Immature natural killer cell (primary cell): ENCODE results near the gene ZNF256. TPM values are rescaled to one million over a fixed set of nuclear protein-coding genes. Genes with fewer than 3 reads are reported as not detected.

Experiments used
- DNase-seq, 3 donors: peaks; one replicate each; pipeline ENCODE4 v3.0.0; 2022; ENCODE audit warnings: mixed read lengths in 1 of 3
- H3K27ac Mint-ChIP-seq, 6 donors: one replicate each; pipeline ENCODE4 v1.8.0; 2020; ENCODE audit warnings: mixed read lengths in 6 of 6, mild to moderate bottlenecking in 5 of 6, inconsistent platforms in 4 of 6, moderate library complexity in 3 of 6
- H3K27me3 Mint-ChIP-seq, 3 donors: one replicate each; pipeline ENCODE4 v1.8.0; 2020 to 2021; ENCODE audit warnings: low read depth in 3 of 3, mild to moderate bottlenecking in 3 of 3, mixed read lengths in 3 of 3, moderate library complexity in 3 of 3, inconsistent platforms in 1 of 3
- H3K36me3 Mint-ChIP-seq, 3 donors: one replicate each; pipeline ENCODE4 v1.8.0; 2020; ENCODE audit warnings: mixed read lengths in 3 of 3, inconsistent platforms in 2 of 3, mild to moderate bottlenecking in 2 of 3
- H3K4me1 Mint-ChIP-seq, 2 donors: one replicate each; pipeline ENCODE4 v1.8.0; 2020; ENCODE audit warnings: inconsistent platforms in 2 of 2, mild to moderate bottlenecking in 2 of 2, mixed read lengths in 2 of 2, moderate library complexity in 1 of 2
- H3K4me3 Mint-ChIP-seq, 5 donors: one replicate each; pipeline ENCODE4 v1.8.0; 2020; ENCODE audit warnings: mild to moderate bottlenecking in 5 of 5, mixed read lengths in 5 of 5, inconsistent platforms in 3 of 5, moderate library complexity in 3 of 5
- H3K9me3 Mint-ChIP-seq, 6 donors: one replicate each; pipeline ENCODE4 v1.8.0; 2020; ENCODE audit warnings: mild to moderate bottlenecking in 6 of 6, mixed read lengths in 6 of 6, inconsistent platforms in 4 of 6, moderate library complexity in 3 of 6
- polyA plus RNA-seq, 3 donors: library from polyadenylated mRNA; unstranded; fragments of 300-500 nt; fragmentation: Illumina TruSeq; gene quantifications; one replicate each; pipeline ENCODE4 v1.2.3, GENCODE V29; 2021

The ZNF256 gene
- 1 to 10 TPM; 5.9 to 7.5 (median 6.1) TPM for polyA plus RNA-seq

DNA sequence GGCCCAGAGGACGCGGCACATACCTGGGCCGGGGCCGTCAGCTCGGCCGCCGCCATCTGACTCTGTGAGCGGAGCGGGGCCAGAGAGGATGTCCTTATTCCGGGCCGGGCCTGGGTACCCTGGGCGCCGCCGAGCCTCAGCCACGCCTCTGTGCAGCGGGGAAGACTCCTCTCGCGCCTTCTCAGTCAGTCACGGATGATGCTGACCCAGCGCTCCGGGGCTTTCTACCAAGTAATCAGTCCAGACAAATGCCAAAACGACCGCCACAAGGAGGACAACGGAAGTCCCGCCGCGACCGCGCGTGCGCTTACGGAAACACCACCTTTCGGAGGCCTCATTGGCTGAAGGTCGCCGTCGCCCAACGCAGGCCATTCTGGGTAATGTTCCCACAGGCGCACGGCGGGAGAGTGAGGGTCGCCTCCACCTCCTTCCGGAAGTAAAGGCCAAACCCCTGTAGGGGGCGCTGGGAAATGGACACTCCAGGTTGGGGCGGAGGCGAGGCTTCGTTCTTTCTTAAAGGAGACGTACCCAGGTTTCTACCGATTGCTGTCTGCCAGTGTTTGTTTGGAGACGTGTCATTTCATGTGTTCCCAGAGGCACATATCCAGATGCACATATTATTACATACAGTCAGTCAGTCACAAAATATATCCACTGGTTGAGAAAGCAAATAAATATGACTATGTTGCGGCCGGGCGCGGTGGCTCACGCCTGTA, at the start of gene ZNF256:
TSS of gene ZNF256 (minus strand) at position 288 of the 716 bp plus-strand sequence. CDS start at position 56, 232 bp downstream.
- H3K36me3 Mint-ChIP-seq = peaks cover 27 to 38% (median 34%) of the 10 kb centered on the region in 3 donors
- peak; percentile 86 to 89 (median 89) for DNase-seq
- peak within 1 kb of the TSS; percentile 84 to 95 (median 94) for H3K27ac Mint-ChIP-seq
- H3K4me1 Mint-ChIP-seq = peaks cover 25 to 34% of the 10 kb centered on the region in 2 donors
- H3K27me3 Mint-ChIP-seq = peaks cover 5 to 6% (median 5%) of the 10 kb centered on the region in 3 donors
- peaks cover 19 to 52% (median 33%) of the 10 kb centered on the region in 6 donors for H3K9me3 Mint-ChIP-seq
- peak within 1 kb of the TSS; percentile 93 to 97 (median 96) for H3K4me3 Mint-ChIP-seq

DNA sequence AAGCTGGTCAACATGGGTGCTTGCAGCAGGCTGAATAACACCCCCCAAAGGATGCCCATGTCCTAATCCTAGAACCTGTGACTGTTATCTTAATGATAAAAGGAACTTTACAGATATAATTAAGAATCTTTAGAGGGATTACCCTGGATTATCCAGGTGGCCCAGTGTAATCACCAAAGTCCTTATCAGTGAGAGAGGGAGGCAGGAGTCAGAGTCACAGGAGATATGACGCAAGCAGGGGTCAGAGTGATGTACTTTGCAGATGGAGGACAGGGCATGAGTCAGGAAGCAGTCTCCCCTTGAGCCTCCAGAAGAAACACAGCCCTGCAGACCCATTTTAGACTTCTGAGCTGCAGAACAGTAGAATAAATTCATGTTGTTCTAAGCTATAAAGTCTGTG, 45.3 kb upstream of the ZNF256 start:
- Mint-ChIP-seq H3K4me1 (no peaks in the 10 kb centered on the region), H3K27ac (no peak overlapping the region), H3K4me3 (no peak overlapping the region), H3K36me3 (peaks cover 48 to 79% (median 68%) of the 10 kb centered on the region in 3 donors), H3K27me3 (peaks cover 0 to 1% (median 0%) of the 10 kb centered on the region in 3 donors), H3K9me3 (peaks cover 9 to 48% (median 28%) of the 10 kb centered on the region in 6 donors)
- DNase-seq = no peak

- Mint-ChIP-seq H3K4me3 (peak overlapping the region in 1 of 5 donors; percentile 17), H3K4me1 (peaks cover 0 to 3% of the 10 kb centered on the region in 2 donors), H3K9me3 (peaks cover 66 to 99% (median 99%) of the 10 kb centered on the region in 6 donors), H3K27ac (no peak overlapping the region), H3K27me3 (peaks cover 2 to 12% (median 6%) of the 10 kb centered on the region in 3 donors), H3K36me3 (peaks cover 70 to 87% (median 80%) of the 10 kb centered on the region in 3 donors)
- no peak for DNase-seq
Measured at GRCh38 chr19:57978586-57979289, 31.2 kb upstream of the ZNF256 start.

DNA sequence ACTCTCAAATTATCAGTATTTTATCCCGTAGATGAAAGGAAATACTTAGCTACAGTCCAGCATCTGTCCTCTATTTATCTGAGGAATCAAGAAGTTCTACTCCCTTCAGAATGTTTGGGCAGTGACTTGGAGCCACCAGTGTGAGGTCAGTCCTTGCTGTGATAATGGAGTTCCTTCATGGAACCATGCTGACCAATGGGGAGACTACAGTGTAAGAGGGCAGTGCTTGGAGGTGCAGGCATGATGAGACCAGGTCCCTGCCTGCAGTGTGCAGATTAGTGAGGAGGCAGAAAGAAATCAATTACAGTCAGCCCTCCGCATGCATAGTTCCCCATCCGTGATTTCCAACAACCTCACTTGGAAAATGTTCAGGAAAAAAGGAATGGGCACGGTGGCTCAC, 26.9 kb upstream of the ZNF256 start, which contains the start of gene C19orf18:
TSS of gene C19orf18 (minus strand) at position 101 of the 400 bp plus-strand sequence. CDS start 102 bp downstream, outside the sequence.
- H3K27me3 Mint-ChIP-seq = peaks cover 0 to 2% (median 2%) of the 10 kb centered on the region in 3 donors
- no peak for DNase-seq
- peaks cover 33 to 49% (median 41%) of the 10 kb centered on the region in 3 donors for H3K36me3 Mint-ChIP-seq
- H3K9me3 Mint-ChIP-seq = peaks cover 47 to 94% (median 92%) of the 10 kb centered on the region in 6 donors
- no peak within 1 kb of the TSS for H3K27ac Mint-ChIP-seq
- H3K4me1 Mint-ChIP-seq = no peaks in the 10 kb centered on the region
- no peak within 1 kb of the TSS for H3K4me3 Mint-ChIP-seq

- peaks cover 31 to 59% (median 48%) of the 10 kb centered on the region in 6 donors for H3K9me3 Mint-ChIP-seq
- H3K36me3 Mint-ChIP-seq = peaks cover 12 to 21% (median 17%) of the 10 kb centered on the region in 3 donors
- no peak overlapping the region for H3K27ac Mint-ChIP-seq
- H3K4me1 Mint-ChIP-seq = no peaks in the 10 kb centered on the region
- DNase-seq = no peak
- H3K27me3 Mint-ChIP-seq = peaks cover 0 to 3% (median 0%) of the 10 kb centered on the region in 3 donors
- no peak overlapping the region for H3K4me3 Mint-ChIP-seq
Measured at GRCh38 chr19:57964761-57965160, 17.3 kb upstream of the ZNF256 start.

DNA sequence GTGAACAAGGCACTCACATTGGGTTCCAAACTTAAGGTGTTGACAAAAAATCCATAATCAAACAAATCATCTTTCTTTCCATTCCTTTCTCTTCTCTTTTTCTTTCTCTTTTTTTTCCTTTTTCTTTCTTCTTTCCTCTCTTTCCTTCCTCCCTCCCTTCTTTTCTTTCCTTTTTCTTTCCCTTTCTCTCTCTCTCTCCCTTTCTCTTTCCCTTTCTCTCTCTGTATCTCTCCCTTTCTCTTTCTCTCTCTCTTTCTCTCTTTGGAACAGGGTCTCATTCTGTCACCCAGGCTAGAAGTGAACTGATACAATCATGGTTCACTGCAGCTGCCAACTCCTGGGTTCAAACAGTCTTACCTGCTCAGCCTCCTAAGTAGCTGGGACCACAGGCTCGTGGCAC, 14.3 kb upstream of the ZNF256 start:
- H3K4me3 Mint-ChIP-seq = no peak overlapping the region
- H3K27me3 Mint-ChIP-seq = peaks cover 0 to 4% (median 0%) of the 10 kb centered on the region in 3 donors
- no peak for DNase-seq
- H3K27ac Mint-ChIP-seq = peak overlapping the region in 1 of 6 donors; percentile 64
- no peaks in the 10 kb centered on the region for H3K4me1 Mint-ChIP-seq
- H3K36me3 Mint-ChIP-seq = peaks cover 8 to 17% (median 17%) of the 10 kb centered on the region in 3 donors
- H3K9me3 Mint-ChIP-seq = peaks cover 19 to 57% (median 47%) of the 10 kb centered on the region in 6 donors

- H3K9me3 Mint-ChIP-seq = peaks cover 14 to 49% (median 25%) of the 10 kb centered on the region in 6 donors
- no peak overlapping the region for H3K4me3 Mint-ChIP-seq
- DNase-seq = no peak
- peaks cover 0 to 6% (median 3%) of the 10 kb centered on the region in 3 donors for H3K27me3 Mint-ChIP-seq
- peaks cover 0 to 21% (median 11%) of the 10 kb centered on the region in 3 donors for H3K36me3 Mint-ChIP-seq
- no peaks in the 10 kb centered on the region for H3K4me1 Mint-ChIP-seq
- no peak overlapping the region for H3K27ac Mint-ChIP-seq
Measured at GRCh38 chr19:57954996-57955395, 7.5 kb upstream of the ZNF256 start.

DNA sequence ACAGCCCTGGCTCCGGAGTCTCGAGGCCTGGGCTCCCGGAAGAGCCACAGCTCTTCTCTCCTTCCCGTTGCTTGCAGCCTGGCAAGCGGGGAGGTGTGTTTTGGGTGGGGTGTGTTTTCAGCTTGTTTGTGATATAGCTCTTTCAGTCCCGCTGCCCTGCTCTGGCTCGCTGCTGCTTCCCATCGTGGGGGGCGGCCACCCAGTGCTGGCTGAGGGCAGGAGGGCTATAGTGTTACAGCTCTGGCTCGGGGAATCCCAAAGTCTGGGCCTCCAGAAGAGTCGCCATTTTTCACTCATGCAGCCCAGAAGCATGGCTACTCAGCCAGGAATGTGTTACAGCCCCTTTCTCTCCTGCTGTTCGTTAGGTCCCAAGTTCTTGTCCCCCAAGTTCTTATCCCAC, 2.2 kb upstream of the ZNF256 start:
- peaks cover 23 to 27% of the 10 kb centered on the region in 2 donors for H3K4me1 Mint-ChIP-seq
- H3K27ac Mint-ChIP-seq = no peak overlapping the region
- H3K4me3 Mint-ChIP-seq = peak overlapping the region in 1 of 5 donors; percentile 54
- DNase-seq = no peak
- peaks cover 12 to 44% (median 20%) of the 10 kb centered on the region in 6 donors for H3K9me3 Mint-ChIP-seq
- peaks cover 5 to 8% (median 6%) of the 10 kb centered on the region in 3 donors for H3K27me3 Mint-ChIP-seq
- peaks cover 7 to 16% (median 14%) of the 10 kb centered on the region in 3 donors for H3K36me3 Mint-ChIP-seq

GRCh38 chr19:57949296-57949695, 1.8 kb upstream of the ZNF256 start:
- H3K9me3 Mint-ChIP-seq = peaks cover 14 to 42% (median 20%) of the 10 kb centered on the region in 6 donors
- no peak overlapping the region for H3K27ac Mint-ChIP-seq
- peaks cover 23 to 27% of the 10 kb centered on the region in 2 donors for H3K4me1 Mint-ChIP-seq
- DNase-seq = no peak
- peaks cover 5 to 6% (median 6%) of the 10 kb centered on the region in 3 donors for H3K27me3 Mint-ChIP-seq
- no peak overlapping the region for H3K4me3 Mint-ChIP-seq
- peaks cover 10 to 20% (median 17%) of the 10 kb centered on the region in 3 donors for H3K36me3 Mint-ChIP-seq

DNA sequence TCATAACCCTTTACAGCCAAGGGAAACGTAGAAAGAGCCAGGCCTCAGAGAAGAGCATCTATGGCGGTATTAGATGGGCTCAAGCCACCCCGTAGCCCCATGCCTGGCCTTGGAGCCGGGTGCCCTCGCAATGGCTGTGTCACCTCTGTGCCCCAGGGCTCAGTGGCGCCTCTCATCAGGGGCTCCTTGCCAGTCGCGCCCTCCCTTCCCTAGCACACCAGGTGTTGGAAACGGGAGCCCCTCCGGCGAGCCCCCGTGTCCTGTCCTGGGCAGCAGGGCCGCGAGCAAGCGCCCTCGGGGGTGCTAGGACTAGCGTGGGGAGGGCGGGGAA, 453 bp downstream of the ZNF256 start:
- peaks cover 24 to 58% (median 38%) of the 10 kb centered on the region in 6 donors for H3K9me3 Mint-ChIP-seq
- H3K36me3 Mint-ChIP-seq = peaks cover 33 to 43% (median 39%) of the 10 kb centered on the region in 3 donors
- H3K4me3 Mint-ChIP-seq = peak overlapping the region; percentile 93 to 97 (median 96)
- peaks cover 5 to 6% (median 5%) of the 10 kb centered on the region in 3 donors for H3K27me3 Mint-ChIP-seq
- DNase-seq = no peak
- H3K27ac Mint-ChIP-seq = peak overlapping the region; percentile 2 to 94 (median 78)
- peaks cover 25 to 34% of the 10 kb centered on the region in 2 donors for H3K4me1 Mint-ChIP-seq

- peaks cover 31 to 60% (median 45%) of the 10 kb centered on the region in 6 donors for H3K9me3 Mint-ChIP-seq
- H3K27ac Mint-ChIP-seq = peak overlapping the region; percentile 2 to 94 (median 78)
- peaks cover 40 to 50% (median 45%) of the 10 kb centered on the region in 3 donors for H3K36me3 Mint-ChIP-seq
Measured at GRCh38 chr19:57946316-57946715, 1.2 kb downstream of the ZNF256 start.

GRCh38 chr19:57941593-57941992, 5.9 kb downstream of the ZNF256 start:
- H3K27me3 Mint-ChIP-seq = peaks cover 0 to 6% (median 0%) of the 10 kb centered on the region in 3 donors
- H3K4me1 Mint-ChIP-seq = peaks cover 14 to 23% of the 10 kb centered on the region in 2 donors
- DNase-seq = no peak
- no peak overlapping the region for H3K27ac Mint-ChIP-seq
- H3K4me3 Mint-ChIP-seq = no peak overlapping the region
- peaks cover 29 to 88% (median 68%) of the 10 kb centered on the region in 6 donors for H3K9me3 Mint-ChIP-seq
- H3K36me3 Mint-ChIP-seq = peaks cover 54 to 84% (median 58%) of the 10 kb centered on the region in 3 donors

More at GRCh38 chr19:57946316-57946715, 1.2 kb downstream of the ZNF256 start:
- DNase-seq = no peak
- H3K27me3 Mint-ChIP-seq = peaks cover 5 to 6% (median 5%) of the 10 kb centered on the region in 3 donors
- peak overlapping the region; percentile 93 to 97 (median 96) for H3K4me3 Mint-ChIP-seq
- peaks cover 25 to 34% of the 10 kb centered on the region in 2 donors for H3K4me1 Mint-ChIP-seq

DNA sequence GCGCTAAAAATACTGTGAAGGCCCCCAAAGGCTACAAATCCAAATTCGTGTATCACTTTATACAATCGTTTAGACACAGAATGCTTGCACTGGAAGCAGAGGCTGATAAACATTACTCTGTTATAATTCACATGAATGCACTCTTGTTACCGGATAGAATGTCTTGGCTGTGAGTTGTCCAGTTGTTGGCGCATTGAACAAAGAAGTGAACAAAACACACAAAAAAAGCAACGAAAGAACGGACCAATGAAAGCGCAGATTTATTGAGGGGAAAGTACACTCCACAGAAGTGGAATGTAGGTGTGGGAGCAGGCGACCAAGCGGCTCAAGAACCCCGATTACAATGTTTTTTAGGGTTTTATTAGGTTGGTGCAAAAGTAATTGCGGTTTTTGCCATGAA, 11.8 kb downstream of the ZNF256 start:
- Mint-ChIP-seq H3K4me3 (peak overlapping the region; percentile 92 to 97 (median 96)), H3K36me3 (peaks cover 34 to 54% (median 46%) of the 10 kb centered on the region in 3 donors), H3K4me1 (peaks cover 12 to 15% of the 10 kb centered on the region in 2 donors), H3K27me3 (peaks cover 0 to 10% (median 0%) of the 10 kb centered on the region in 3 donors), H3K27ac (peak overlapping the region in 2 of 6 donors; percentile 90 to 96), H3K9me3 (peaks cover 17 to 82% (median 55%) of the 10 kb centered on the region in 6 donors)
- DNase-seq = no peak
